ENCODE results near the gene HERC4.

HERC4 gene

GRCh38 chr10:68046642-68047041 is 28.4 kb downstream of the HERC4 start:
- no peak for TF ChIP-seq GATA3 (IDR thresholded peaks at IDR 0.05; ENCODE audit: low read depth, low read length)
- no peak for TF ChIP-seq GATA2 (IDR thresholded peaks at IDR 0.05; ENCODE audit: low read depth, low read length)

GRCh38 chr10:68043030-68043429 is 32.1 kb downstream of the HERC4 start:
- TF ChIP-seq GATA2 (IDR thresholded peaks at IDR 0.05; ENCODE audit: low read depth, low read length) (no peak), GATA3 (IDR thresholded peaks at IDR 0.05; ENCODE audit: low read depth, low read length) (no peak)

DNA sequence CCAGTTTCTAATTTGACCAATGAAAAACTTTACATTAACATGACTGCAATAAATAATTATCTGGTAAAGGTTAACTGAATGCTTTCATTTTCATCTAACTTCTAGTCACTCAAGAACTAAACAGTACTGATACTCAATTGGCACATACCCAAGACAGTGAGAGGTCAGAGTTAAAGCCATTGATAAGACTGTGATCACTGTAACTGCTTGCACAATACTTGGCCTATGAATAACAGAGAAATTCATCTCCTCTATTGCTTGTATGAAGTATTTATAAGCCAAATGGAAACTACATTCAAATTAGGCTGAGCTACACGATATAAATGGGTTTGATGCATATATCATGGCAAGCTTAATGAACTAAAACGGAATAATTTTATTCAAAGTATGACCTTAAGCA is 43.0 kb downstream of the HERC4 start:
- TF ChIP-seq GATA3 (IDR thresholded peaks at IDR 0.05; ENCODE audit: low read depth, low read length) (no peak), GATA2 (IDR thresholded peaks at IDR 0.05; ENCODE audit: low read depth, low read length) (no peak)

DNA sequence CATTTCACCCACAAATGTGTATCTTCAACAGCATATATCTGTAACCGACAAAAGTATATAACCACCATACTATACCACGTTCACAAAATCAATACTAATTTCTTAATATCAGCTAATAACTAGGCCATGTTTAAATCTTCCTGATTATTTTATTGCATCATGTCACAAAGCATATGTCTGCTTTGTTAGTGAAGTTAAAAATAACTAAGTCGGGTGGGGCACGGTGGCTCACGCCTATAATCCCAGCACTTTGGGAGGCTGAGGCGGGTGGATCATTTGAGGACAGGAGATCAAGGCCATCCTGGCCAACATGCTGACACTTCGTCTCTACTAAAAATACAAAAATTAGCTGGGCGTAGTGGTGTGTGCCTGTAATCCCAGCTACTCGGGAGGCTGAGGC is 47.7 kb downstream of the HERC4 start:
- TF ChIP-seq GATA3 (IDR thresholded peaks at IDR 0.05; ENCODE audit: low read depth, low read length) (no peak), GATA2 (IDR thresholded peaks at IDR 0.05; ENCODE audit: low read depth, low read length) (no peak)

DNA sequence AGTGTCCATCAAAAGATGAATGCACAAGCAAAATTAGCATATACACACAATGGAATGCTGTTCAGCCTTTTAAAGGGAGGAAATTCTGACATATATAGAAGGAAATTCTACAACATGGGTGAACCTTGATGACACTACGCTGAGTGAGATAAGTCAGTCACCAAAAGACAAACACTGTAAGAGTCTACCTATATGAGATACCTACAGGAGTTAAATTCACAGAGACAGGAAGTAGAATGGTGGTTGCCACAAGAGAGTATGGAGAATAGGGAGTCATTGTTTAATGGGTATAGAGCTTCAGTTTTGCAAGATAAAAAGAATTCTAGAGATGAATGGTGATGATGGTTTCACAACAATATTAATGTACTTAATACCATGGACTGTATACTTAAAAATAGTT is 51.8 kb downstream of the HERC4 start:
- TF ChIP-seq GATA3 (IDR thresholded peaks at IDR 0.05; ENCODE audit: low read depth, low read length), result no peak
- TF ChIP-seq GATA2 (IDR thresholded peaks at IDR 0.05; ENCODE audit: low read depth, low read length), result no peak

GRCh38 chr10:68010426-68010940 is 64.6 kb downstream of the HERC4 start:
- TF ChIP-seq GATA2 (IDR thresholded peaks at IDR 0.05; ENCODE audit: low read depth, low read length) (no peak), GATA3 (IDR thresholded peaks at IDR 0.05; ENCODE audit: low read depth, low read length) (no peak)

- TF ChIP-seq GATA3 (IDR thresholded peaks at IDR 0.05; ENCODE audit: low read depth, low read length) (no peak), GATA2 (IDR thresholded peaks at IDR 0.05; ENCODE audit: low read depth, low read length) (no peak)
Measured at GRCh38 chr10:68007356-68007755, 67.7 kb downstream of the HERC4 start.

DNA sequence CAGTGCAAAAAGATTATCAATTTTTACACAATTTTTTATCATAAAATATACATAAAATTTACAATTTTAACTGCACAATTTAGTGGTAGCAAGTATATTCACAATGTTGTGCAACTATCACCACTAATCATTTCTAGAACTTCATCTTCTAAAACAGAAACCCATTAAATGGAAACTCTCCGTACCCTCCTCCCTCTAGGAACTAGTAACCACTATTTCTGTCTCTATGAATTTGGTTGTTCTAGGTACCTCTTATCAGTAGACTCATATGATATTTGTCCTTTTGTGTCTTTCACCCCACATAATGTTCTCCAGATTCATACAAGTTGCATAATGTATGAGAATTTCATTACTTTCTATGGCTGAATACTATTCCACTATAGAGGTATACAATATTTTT is 73.5 kb downstream of the HERC4 start:
- no peak for TF ChIP-seq GATA3 (IDR thresholded peaks at IDR 0.05; ENCODE audit: low read depth, low read length)
- no peak for TF ChIP-seq GATA2 (IDR thresholded peaks at IDR 0.05; ENCODE audit: low read depth, low read length)

GRCh38 chr10:68001000-68001399 is 74.1 kb downstream of the HERC4 start:
- no peak for TF ChIP-seq GATA2 (IDR thresholded peaks at IDR 0.05; ENCODE audit: low read depth, low read length)
- no peak for TF ChIP-seq GATA3 (IDR thresholded peaks at IDR 0.05; ENCODE audit: low read depth, low read length)

GRCh38 chr10:67990093-67990492 is 85.0 kb downstream of the HERC4 start:
- TF ChIP-seq GATA2 (IDR thresholded peaks at IDR 0.05; ENCODE audit: low read depth, low read length) (no peak), GATA3 (IDR thresholded peaks at IDR 0.05; ENCODE audit: low read depth, low read length) (no peak)

DNA sequence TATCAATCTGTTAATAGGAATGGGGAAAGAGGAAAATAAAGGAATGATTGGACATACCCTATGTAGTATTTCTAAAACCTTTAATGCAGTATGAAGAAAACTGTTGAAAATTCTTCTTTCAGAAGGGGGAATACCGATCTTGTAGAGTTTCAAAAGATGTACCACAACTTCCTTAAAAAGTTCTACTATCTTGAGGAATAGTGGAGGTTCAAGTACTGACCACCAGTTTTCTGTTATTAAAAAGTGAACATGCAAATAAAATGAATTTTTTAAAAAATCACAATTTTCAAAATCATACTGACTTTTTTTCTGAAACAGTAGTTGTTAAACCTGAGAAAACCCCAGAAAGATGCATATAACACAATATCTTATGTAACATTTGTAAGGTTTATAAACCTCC is 86.5 kb downstream of the HERC4 start:
- TF ChIP-seq GATA3 (IDR thresholded peaks at IDR 0.05; ENCODE audit: low read depth, low read length), result no peak
- TF ChIP-seq GATA2 (IDR thresholded peaks at IDR 0.05; ENCODE audit: low read depth, low read length), result no peak

DNA sequence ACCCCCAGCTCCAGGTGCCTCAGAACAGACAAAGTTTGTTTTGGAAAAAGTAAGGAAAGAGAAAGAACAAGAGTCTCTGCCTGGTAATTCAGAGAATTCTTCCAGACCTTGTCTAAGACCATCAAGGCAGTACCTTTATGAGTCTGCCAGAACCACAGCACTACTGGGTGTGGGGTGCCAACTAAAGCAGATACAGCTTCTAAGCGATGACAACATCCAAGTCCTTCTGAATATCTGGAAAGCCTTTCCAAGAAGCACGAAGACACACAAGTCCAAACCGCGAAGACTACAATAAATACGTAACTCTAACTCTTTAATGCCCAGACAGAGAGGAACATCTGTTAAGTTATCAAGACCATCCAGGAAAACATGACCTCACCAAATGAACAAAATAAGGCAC is 96.3 kb downstream of the HERC4 start:
- TF ChIP-seq GATA3 (IDR thresholded peaks at IDR 0.05; ENCODE audit: low read depth, low read length), result no peak
- TF ChIP-seq GATA2 (IDR thresholded peaks at IDR 0.05; ENCODE audit: low read depth, low read length), result no peak

DNA sequence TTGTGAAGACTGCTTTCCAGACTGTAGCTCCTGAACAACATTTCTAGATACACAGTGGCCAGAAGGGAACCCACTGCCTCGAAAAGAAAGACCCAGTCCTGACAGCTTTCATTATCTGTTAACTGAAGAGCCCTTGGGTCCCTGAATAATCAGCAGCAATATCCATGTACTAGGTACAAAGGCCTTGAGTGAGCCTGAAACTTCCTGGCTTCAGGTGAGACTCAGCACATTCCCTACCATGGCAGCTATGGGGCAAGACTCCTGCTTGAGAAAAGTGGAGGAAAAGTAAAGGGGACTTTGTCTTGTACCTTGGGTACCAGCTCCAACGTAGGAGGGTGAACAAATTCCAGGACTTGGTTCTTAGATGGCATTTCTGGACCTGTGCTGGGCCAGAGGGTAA is 97.8 kb downstream of the HERC4 start:
- no peak for TF ChIP-seq GATA3 (IDR thresholded peaks at IDR 0.05; ENCODE audit: low read depth, low read length)
- no peak for TF ChIP-seq GATA2 (IDR thresholded peaks at IDR 0.05; ENCODE audit: low read depth, low read length)

DNA sequence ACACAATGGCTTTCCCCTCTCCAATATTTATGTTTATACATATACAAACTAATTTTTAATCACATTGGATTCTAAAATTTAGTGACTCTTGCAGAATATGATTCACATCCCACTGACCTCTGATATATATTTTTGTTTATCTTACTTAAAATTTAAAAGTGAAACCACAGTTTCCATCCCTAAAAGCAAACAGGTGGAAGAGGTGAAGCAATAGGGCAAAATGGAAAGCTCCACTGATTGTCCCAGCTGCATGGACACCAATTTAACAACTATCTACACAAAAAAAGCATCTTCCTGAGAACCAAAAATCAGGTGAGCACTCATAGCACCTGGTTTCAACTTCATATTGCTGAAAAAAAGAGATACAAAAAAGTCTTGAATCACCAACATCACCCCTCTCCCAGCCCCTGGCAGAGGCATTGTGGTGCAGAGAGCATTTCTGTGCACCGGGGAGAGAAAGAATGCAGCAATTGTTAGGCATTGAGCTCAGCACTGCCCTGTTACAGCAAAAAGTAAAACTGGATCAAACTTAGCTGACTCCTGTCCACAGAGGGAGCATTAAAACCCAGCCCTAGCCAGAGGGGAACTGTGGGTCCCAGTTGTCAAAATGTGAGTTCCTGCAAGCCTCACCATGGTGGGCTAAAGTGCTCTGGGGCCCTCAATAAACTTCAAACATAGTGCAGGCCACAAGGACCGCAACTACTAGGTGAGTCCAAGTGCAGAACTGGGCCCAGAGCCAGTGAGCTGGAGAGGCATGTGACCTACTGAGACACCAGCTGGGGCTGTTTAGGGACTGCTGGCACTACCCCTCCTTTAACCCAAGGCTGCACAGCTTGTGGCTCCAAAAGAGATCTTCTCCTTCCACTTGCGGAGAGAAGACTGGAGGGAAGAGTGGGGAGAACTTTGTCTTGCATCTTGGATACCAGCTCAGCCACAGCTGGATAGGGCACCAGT is 98.5 kb downstream of the HERC4 start:
- TF ChIP-seq GATA2 (IDR thresholded peaks at IDR 0.05; ENCODE audit: low read depth, low read length) (no peak), GATA3 (IDR thresholded peaks at IDR 0.05; ENCODE audit: low read depth, low read length) (no peak)

DNA sequence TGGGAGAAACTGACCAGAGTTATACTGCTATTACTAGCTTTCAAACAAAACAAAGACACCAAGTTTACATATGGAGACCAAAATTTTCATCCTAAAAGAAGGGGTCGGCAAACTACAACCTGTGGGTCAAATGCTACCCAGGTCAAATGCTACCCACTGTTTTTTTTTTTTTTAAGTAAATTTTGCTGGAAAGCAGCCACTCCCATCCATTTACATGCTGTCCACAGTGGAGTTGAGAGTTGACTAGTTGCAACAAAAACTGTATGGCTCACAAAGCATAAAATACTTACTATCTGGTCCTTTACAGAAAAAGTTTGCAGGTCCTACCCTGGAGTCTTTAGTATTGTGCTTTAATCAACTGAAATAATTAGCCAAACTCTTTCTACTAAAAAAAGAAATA is 99.2 kb downstream of the HERC4 start:
- TF ChIP-seq GATA3 (IDR thresholded peaks at IDR 0.05; ENCODE audit: low read depth, low read length), result no peak
- no peak for TF ChIP-seq GATA2 (IDR thresholded peaks at IDR 0.05; ENCODE audit: low read depth, low read length)
